Skeletal muscle tissue (tissue), 4 donors: ENCODE measurements around the gene PPP2R3B. TPM values are rescaled to one million over a fixed set of nuclear protein-coding genes. Genes with fewer than 3 reads are reported as not detected.
"Not testable (repeated sequence)": the region's sequence is repeated elsewhere in the genome, so short reads cannot be mapped to it uniquely, and the experiment has no call there.

Experiments used
- H3K27ac ChIP-seq: one replicate; pipeline ENCODE4 v1.7.0; 2013; ENCODE audit warnings: mild to moderate bottlenecking, low read depth, low read length, inconsistent platforms
- H3K27me3 ChIP-seq, 3 donors: one replicate each; pipeline ENCODE4 v1.7.0; 2013; ENCODE audit warnings: low read length in 3 of 3; ENCODE audit not compliant: control insufficient read depth in 3 of 3, insufficient read depth in 3 of 3
- H3K36me3 ChIP-seq, 3 donors: one replicate each; pipeline ENCODE4 v1.7.0; 2013; ENCODE audit warnings: low read length in 3 of 3; ENCODE audit not compliant: control insufficient read depth in 3 of 3, insufficient read depth in 3 of 3
- H3K4me1 ChIP-seq, 3 donors: one replicate each; pipeline ENCODE4 v1.7.0; 2013; ENCODE audit warnings: low read length in 3 of 3, mild to moderate bottlenecking in 3 of 3; ENCODE audit not compliant: control insufficient read depth in 3 of 3, insufficient read depth in 3 of 3
- H3K4me3 ChIP-seq, 3 donors: one replicate each; pipeline ENCODE4 v1.7.0; 2013; ENCODE audit warnings: low read length in 3 of 3
- H3K9ac ChIP-seq, 3 donors: one replicate each; pipeline ENCODE4 v1.7.0; 2013; ENCODE audit warnings: low read length in 3 of 3, mild to moderate bottlenecking in 3 of 3, moderate library complexity in 2 of 3, low read depth in 1 of 3
- H3K9me3 ChIP-seq, 3 donors: one replicate each; pipeline ENCODE4 v1.7.0; 2013; ENCODE audit warnings: low read length in 3 of 3; ENCODE audit not compliant: control insufficient read depth in 3 of 3
- total RNA-seq: library from RNA; depleted of rRNA; stranded (reverse); fragments of >200 nt; gene quantifications from one replicate; pipeline ENCODE4 v1.2.3, GENCODE V29; 2014
- donor health status: Osteomylitis.

PPP2R3B gene
- total RNA-seq, 1 donor from 2014 or later = 172 TPM

DNA sequence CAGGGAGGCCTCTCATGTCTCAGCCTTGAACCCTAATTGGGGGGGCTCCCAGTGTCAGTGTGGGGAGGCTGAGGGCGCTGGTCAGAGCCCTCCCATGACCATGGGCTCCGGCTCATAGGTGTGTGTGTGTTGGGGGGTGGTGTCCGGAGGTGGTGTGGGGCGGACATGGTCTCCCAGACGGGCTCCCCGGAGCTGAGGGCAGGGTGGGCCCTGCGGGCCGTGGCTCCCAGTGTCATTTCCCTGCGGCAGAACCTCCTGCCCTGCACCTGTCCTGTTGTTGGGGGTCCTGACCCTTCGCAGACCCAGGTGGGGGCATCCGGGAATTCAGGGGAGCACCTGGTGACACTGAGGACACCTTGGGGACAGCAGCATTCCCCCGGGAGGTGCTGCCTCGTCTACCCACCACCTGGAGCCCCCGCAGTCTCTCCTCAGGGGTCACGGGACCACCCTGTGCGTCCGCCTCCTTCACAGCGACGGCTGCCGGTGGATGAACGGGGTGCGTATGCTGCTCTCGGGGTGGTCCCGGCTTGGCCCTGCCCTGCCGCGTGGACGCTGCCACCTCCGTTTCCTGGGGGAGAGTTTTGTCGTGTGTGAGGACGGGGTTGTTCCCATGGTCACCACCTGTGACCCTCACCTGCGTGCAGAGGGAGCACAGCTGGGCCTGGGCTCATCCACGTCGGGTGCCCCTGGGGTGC is 53.6 kb downstream of the PPP2R3B start:
- Histone ChIP-seq H3K36me3 (peaks cover 27 to 38% (median 33%) of the 10 kb centered on the region in 3 donors), H3K27me3 (peaks cover 5 to 14% (median 12%) of the 10 kb centered on the region in 3 donors), H3K4me1 (peaks cover 7 to 12% (median 8%) of the 10 kb centered on the region in 3 donors), H3K9me3 (no peaks in the 10 kb centered on the region), H3K27ac (no peak overlapping the region), H3K4me3 (no peak overlapping the region), H3K9ac (no peak overlapping the region)

- no peak overlapping the region for H3K27ac ChIP-seq
Measured at GRCh38 chrX:332496-332860, 54.2 kb downstream of the PPP2R3B start.

GRCh38 chrX:331825-332495 is 54.7 kb downstream of the PPP2R3B start:
- Histone ChIP-seq H3K36me3 (peaks cover 18 to 29% (median 25%) of the 10 kb centered on the region in 3 donors), H3K9me3 (no peaks in the 10 kb centered on the region), H3K9ac (peak overlapping the region in 2 of 3 donors; percentile 14 to 74), H3K27me3 (peaks cover 10 to 14% (median 12%) of the 10 kb centered on the region in 3 donors), H3K4me3 (no peak overlapping the region), H3K4me1 (peaks cover 7 to 12% (median 8%) of the 10 kb centered on the region in 3 donors), H3K27ac (no peak overlapping the region)

More at GRCh38 chrX:332496-332860, 54.2 kb downstream of the PPP2R3B start:
- Histone ChIP-seq H3K4me1 (peaks cover 7 to 12% (median 8%) of the 10 kb centered on the region in 3 donors), H3K27me3 (peaks cover 9 to 14% (median 12%) of the 10 kb centered on the region in 3 donors), H3K9ac (no peak overlapping the region), H3K4me3 (no peak overlapping the region), H3K9me3 (no peaks in the 10 kb centered on the region), H3K36me3 (peaks cover 21 to 32% (median 28%) of the 10 kb centered on the region in 3 donors)

DNA sequence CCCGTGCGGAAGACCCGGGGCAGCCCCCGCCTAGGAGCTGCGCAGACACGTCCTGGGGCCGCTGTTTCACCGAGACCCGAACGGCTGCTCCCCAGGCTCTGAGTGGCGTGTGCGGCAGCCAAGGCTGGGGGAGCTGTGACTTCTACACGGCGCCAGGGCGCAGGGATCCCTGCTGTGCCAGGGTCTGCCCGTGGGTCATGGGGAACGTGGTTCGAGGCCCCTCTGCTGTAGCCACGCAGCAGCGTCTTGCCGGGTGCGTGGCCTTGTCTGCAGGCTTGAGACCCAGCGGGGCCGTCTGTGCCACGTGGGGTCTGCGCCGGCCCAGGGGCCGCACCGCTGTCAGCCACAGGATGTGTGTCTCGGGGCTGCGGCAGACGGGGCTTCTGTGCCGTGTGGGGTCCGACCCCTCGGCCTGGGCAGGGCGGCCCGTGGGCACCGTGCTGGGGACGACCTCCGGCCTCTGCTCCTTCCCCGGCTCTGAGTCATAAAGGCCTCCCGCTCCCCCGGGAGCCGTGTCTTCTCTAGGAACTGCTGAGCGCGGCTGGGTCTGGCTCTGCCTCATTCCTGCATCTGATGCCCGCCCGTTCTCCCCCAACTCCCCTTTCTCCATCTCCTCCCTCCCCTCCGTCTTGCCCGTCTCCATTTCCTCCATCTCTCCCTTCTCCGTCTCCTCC is 55.4 kb downstream of the PPP2R3B start:
- H3K27me3 ChIP-seq = peaks cover 10 to 14% (median 12%) of the 10 kb centered on the region in 3 donors
- H3K9me3 ChIP-seq = no peaks in the 10 kb centered on the region
- H3K9ac ChIP-seq = peak overlapping the region in 2 of 3 donors; percentile 14 to 74
- H3K27ac ChIP-seq = no peak overlapping the region
- H3K4me3 ChIP-seq = peak overlapping the region; percentile 9 to 63 (median 52)
- H3K36me3 ChIP-seq = peaks cover 17 to 27% (median 18%) of the 10 kb centered on the region in 3 donors
- peaks cover 7 to 12% (median 8%) of the 10 kb centered on the region in 3 donors for H3K4me1 ChIP-seq

DNA sequence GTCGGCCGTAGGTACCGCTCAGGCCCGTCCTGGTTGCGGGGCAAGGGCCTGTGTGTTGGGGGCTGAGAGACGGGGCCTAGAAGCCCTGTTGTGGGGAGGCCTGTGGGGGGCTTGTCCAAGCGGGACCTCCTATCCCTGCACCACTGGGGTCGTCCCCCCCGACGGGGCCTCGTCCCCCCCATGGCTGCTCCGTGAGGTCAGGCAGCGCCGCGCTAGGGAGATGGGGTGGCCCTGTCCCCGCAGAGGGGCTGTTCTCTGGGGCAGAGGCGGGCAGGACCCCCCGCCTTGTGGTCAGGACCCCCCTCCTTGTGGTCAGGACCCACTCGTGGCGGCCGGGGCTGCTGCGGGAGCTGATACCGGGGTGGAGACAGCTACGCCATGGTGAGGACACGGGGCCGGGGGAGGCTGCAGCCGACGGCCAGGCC is 56.0 kb downstream of the PPP2R3B start:
- Histone ChIP-seq H3K4me1 (peaks cover 7 to 12% (median 8%) of the 10 kb centered on the region in 3 donors), H3K9ac (peak overlapping the region in 2 of 3 donors; percentile 14 to 74), H3K27me3 (peaks cover 10 to 17% (median 12%) of the 10 kb centered on the region in 3 donors), H3K4me3 (peak overlapping the region; percentile 9 to 63 (median 52)), H3K9me3 (no peaks in the 10 kb centered on the region), H3K36me3 (peaks cover 11 to 23% (median 16%) of the 10 kb centered on the region in 3 donors), H3K27ac (no peak overlapping the region)

DNA sequence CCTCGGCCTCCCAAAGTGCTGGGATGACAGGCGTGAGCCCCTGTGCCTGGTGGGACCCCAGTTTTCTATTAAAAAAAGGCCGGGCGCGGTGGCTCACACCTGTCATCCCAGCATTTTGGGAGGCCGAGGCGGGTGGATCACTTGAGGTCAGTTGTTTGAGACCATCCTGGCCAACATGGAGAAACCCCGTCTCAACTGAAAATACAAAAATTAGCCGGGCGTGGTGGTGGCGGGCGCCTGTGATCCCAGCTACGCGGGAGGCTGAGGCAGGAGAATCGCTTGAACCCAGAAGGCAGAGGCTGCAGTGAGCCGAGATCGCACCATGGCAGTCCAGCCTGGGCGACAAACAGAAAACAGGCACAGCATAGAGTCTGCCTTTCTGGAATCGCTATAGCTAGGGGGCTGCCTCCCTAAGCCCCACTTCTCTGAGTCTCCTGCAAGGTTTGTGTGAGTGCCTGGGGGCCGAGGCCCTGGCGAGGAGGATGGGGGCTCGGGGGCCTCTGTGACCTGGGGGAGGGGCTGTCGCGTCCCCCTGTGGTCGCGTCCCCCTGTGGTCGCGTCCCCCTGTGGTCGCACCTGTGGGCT is 56.5 kb downstream of the PPP2R3B start:
- H3K27me3 ChIP-seq = peaks cover 10 to 17% (median 12%) of the 10 kb centered on the region in 3 donors
- H3K4me3 ChIP-seq, H3K27ac ChIP-seq, H3K9ac ChIP-seq, H3K9me3 ChIP-seq: not testable (repeated sequence)
- peaks cover 7 to 12% (median 8%) of the 10 kb centered on the region in 3 donors for H3K4me1 ChIP-seq
- peaks cover 11 to 20% (median 11%) of the 10 kb centered on the region in 3 donors for H3K36me3 ChIP-seq

DNA sequence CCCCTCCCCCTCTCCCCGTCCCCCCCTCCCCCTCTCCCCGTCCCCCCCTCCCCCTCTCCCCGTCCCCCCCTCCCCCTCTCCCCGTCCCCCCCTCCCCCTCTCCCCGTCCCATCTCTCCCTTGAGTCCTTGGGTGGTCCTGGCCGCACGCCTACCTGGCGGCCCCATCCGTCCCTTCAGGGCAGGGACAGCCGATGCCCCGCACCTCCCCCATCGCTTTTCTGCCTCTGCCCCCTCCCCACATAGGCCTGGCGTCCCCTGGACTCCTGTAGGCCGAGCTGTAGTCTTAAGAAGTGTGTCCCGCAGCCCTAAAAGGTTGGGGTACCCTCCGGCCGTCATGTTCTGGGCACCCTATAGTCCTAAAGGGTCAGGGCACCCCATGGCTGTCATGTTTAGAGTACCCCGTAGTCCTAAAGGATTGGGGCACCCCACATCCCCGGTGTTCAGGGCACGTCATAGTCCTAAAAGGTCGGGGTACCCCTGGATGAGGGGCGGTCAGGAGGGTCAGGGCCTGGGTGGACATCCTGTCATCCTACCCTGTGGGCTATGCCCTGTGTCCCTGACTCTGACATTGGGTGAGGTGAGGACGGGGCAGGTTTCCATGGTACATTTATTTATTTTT is 57.3 kb downstream of the PPP2R3B start:
- Histone ChIP-seq H3K9ac (no peak overlapping the region), H3K27me3 (peaks cover 10 to 22% (median 12%) of the 10 kb centered on the region in 3 donors), H3K27ac (no peak overlapping the region), H3K9me3 (no peaks in the 10 kb centered on the region), H3K4me1 (peaks cover 7 to 12% (median 8%) of the 10 kb centered on the region in 3 donors), H3K4me3 (no peak overlapping the region), H3K36me3 (peaks cover 8 to 16% (median 10%) of the 10 kb centered on the region in 3 donors)

DNA sequence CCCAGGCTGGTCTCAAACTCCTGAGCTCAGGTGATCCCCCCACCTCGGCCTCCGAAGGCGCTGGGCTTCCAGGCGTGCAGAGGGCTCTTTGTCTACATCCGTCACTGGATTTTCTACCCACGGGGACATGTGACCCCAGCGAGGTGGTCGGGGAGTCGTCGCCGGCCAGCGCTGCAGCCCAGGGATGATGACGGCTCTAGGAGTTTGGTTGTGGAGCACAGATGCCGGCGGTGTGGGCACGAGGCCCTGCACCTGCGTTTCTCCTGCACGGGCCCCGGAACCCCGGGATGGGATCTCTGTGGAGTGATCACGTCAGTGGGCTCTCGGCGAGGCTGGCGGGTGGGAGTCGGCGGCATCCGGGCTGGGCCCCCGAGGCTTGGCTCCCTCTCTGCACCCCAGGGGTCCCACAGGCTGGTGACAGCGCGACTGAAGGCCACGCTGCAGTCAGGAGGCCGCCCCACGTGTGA is 59.0 kb downstream of the PPP2R3B start:
- peaks cover 8 to 19% (median 15%) of the 10 kb centered on the region in 3 donors for H3K4me1 ChIP-seq
- no peak overlapping the region for H3K27ac ChIP-seq
- no peak overlapping the region for H3K9ac ChIP-seq
- no peaks in the 10 kb centered on the region for H3K9me3 ChIP-seq
- peaks cover 15 to 27% (median 17%) of the 10 kb centered on the region in 3 donors for H3K27me3 ChIP-seq
- no peak overlapping the region for H3K4me3 ChIP-seq
- peaks cover 0 to 1% (median 0%) of the 10 kb centered on the region in 3 donors for H3K36me3 ChIP-seq

GRCh38 chrX:324664-325063 is 62.0 kb downstream of the PPP2R3B start:
- not testable (repeated sequence) for H3K27ac ChIP-seq, H3K36me3 ChIP-seq, H3K9ac ChIP-seq, H3K4me3 ChIP-seq, H3K9me3 ChIP-seq
- H3K27me3 ChIP-seq = peaks cover 5 to 14% (median 10%) of the 10 kb centered on the region in 3 donors
- peaks cover 11 to 22% (median 18%) of the 10 kb centered on the region in 3 donors for H3K4me1 ChIP-seq
